K562 (cell line): ENCODE data around the gene RHOC. TPM values are rescaled to one million over a fixed set of nuclear protein-coding genes. Genes with fewer than 3 reads are reported as not detected.

ENCODE experiments used
- CBFA2T2 ChIP-seq: fragments of 450-650 bp; conservative IDR thresholded peaks from 2 replicates; pipeline ENCODE4 v1.6.1; 2017; ENCODE audit warnings: mild to moderate bottlenecking
- CHD4 ChIP-seq: fragments of 200-600 bp; sonication (generic); IDR thresholded peaks from 3 replicates; pipeline ENCODE4 v1.6.1; 2012; ENCODE audit warnings: low read depth, mild to moderate bottlenecking, mixed read lengths, low read length, inconsistent platforms; ENCODE audit not compliant: insufficient read depth, insufficient replicate concordance, poor library complexity, severe bottlenecking
- CTBP1 ChIP-seq: fragments of 450-650 bp; IDR thresholded peaks from 2 replicates; pipeline ENCODE4 v1.6.1; 2016; ENCODE audit warnings: borderline replicate concordance
- ELF2 ChIP-seq: fragments of 250-450 bp; sonication (Bioruptor Pico); IDR thresholded peaks from 2 replicates; pipeline ENCODE4 v1.5.0; 2021; ENCODE audit warnings: mild to moderate bottlenecking
- FOXM1 ChIP-seq, 2 experiments: fragments of 450-650 bp in 1 of 2; sonication (generic) in 1 of 2; formaldehyde crosslinking in 1 of 2; IDR thresholded peaks; 2 replicates each; pipeline versions ENCODE4 v1.6.1 to v1.9.0; 2017 to 2022; ENCODE audit warnings: low read depth in 2 of 2, mild to moderate bottlenecking in 2 of 2, missing genetic modification reagents in 1 of 2, moderate library complexity in 1 of 2
- RB1 ChIP-seq: fragments of 450-650 bp; IDR thresholded peaks from 2 replicates; pipeline ENCODE4 v1.6.1; 2017; ENCODE audit warnings: low read depth, mild to moderate bottlenecking
- RCOR1 ChIP-seq, 2 experiments: IDR thresholded peaks; 2 replicates each; pipeline ENCODE4 v1.6.1; 2012; ENCODE audit warnings: low read depth in 2 of 2, low read length in 2 of 2, borderline replicate concordance in 1 of 2, improper control_type of control experiment in 1 of 2
- SMARCB1 ChIP-seq: IDR thresholded peaks from 2 replicates; pipeline ENCODE4 v1.6.1; 2011; ENCODE audit warnings: improper control_type of control experiment, low read depth; ENCODE audit not compliant: insufficient read length
- SMC3 ChIP-seq: conservative IDR thresholded peaks from 2 replicates; pipeline ENCODE4 v1.6.1; 2011; ENCODE audit warnings: low read depth, low read length, improper control_type of control experiment; ENCODE audit not compliant: insufficient read depth
- SRSF9 ChIP-seq: fragments of 200-400 bp; formaldehyde crosslinking; IDR thresholded peaks from 2 replicates; pipeline ENCODE4 v1.6.1; 2017; ENCODE audit warnings: low read depth, low read length, borderline replicate concordance
- ZNF197 ChIP-seq: fragments of 200-800 bp; sonication (Bioruptor generic); IDR thresholded peaks from 2 replicates; pipeline ENCODE4 v1.6.1; 2016; ENCODE audit warnings: low read depth, missing genetic modification characterization, missing compliant biosample characterization
- ZNF41 ChIP-seq: fragments of 250-450 bp; sonication (Bioruptor Pico); conservative IDR thresholded peaks from 2 replicates; pipeline ENCODE4 v1.4.0; 2020; ENCODE audit warnings: mild to moderate bottlenecking
- ZNF717 ChIP-seq: fragments of 250-450 bp; sonication (Bioruptor Pico); IDR thresholded peaks from 2 replicates; pipeline ENCODE4 v1.5.0; 2021
- polyA plus RNA-seq, 8 experiments: library from polyadenylated mRNA; depleted of rRNA in 4 of 8; stranded (reverse) in 5 of 8; unstranded in 3 of 8; fragments of >200 nt; fragmentation: Nextera tagmentation in 2 of 8; fragmentation: Illumina TruSeq in 1 of 8; extraction: Ambion mirVana in 2 of 8; extraction: Trizol in 1 of 8; gene quantifications; 2 replicates each; pipeline versions ENCODE4 v1.2.1 to v1.2.3, GENCODE V29; 2011 to 2014; ENCODE audit warnings: inconsistent platforms in 1 of 8, missing spikeins in 1 of 8
- total RNA-seq, 7 experiments: library from RNA; depleted of rRNA in 6 of 7; stranded (reverse); fragments of >200 nt in 6 of 7; fragmentation: Illumina TruSeq in 2 of 7; extraction: Trizol in 2 of 7; gene quantifications; 2 replicates each; pipeline versions ENCODE4 v1.2.1 to v1.2.3, GENCODE V29; 2011 to 2021; ENCODE audit warnings: low replicate concordance in 1 of 7
- TF ChIP-seq, protein P1 (sequence below): fragments of 450-650 bp; IDR thresholded peaks from 2 replicates; pipeline ENCODE4 v1.6.1; 2016; ENCODE audit warnings: low read depth, mild to moderate bottlenecking, moderate library complexity
- TF ChIP-seq, protein P2 (sequence below), 2 experiments: fragments of 450-650 bp; conservative IDR thresholded peaks; 2 replicates each; pipeline ENCODE4 v1.6.1; 2017; ENCODE audit warnings: mild to moderate bottlenecking in 2 of 2, moderate library complexity in 2 of 2
- TF ChIP-seq, protein P3 (sequence below): fragments of 250-450 bp; sonication (Bioruptor Pico); IDR thresholded peaks from 2 replicates; pipeline ENCODE4 v1.9.0; 2021; ENCODE audit warnings: mild to moderate bottlenecking
- TF ChIP-seq, protein P4 (sequence below): sonication (generic); formaldehyde crosslinking; IDR thresholded peaks from 2 replicates; pipeline ENCODE4 v1.8.0; 2022; ENCODE audit warnings: missing genetic modification reagents, mild to moderate bottlenecking, moderate library complexity, borderline replicate concordance
- TF ChIP-seq, protein P5 (sequence below): fragments of 450-650 bp; formaldehyde crosslinking; IDR thresholded peaks from 2 replicates; pipeline ENCODE4 v1.4.0; 2020; ENCODE audit warnings: mild to moderate bottlenecking, moderate library complexity
- TF ChIP-seq, protein P6 (sequence below): fragments of 450-650 bp; IDR thresholded peaks from 2 replicates; pipeline ENCODE4 v1.6.1; 2016; ENCODE audit warnings: mild to moderate bottlenecking

RHOC gene
- total and polyA plus RNA-seq, 9 of the 15 experiments (the other 6 are each of a cell fraction or from before 2014, with no cell fraction given): 35.2 to 364 (median 204) TPM

DNA sequence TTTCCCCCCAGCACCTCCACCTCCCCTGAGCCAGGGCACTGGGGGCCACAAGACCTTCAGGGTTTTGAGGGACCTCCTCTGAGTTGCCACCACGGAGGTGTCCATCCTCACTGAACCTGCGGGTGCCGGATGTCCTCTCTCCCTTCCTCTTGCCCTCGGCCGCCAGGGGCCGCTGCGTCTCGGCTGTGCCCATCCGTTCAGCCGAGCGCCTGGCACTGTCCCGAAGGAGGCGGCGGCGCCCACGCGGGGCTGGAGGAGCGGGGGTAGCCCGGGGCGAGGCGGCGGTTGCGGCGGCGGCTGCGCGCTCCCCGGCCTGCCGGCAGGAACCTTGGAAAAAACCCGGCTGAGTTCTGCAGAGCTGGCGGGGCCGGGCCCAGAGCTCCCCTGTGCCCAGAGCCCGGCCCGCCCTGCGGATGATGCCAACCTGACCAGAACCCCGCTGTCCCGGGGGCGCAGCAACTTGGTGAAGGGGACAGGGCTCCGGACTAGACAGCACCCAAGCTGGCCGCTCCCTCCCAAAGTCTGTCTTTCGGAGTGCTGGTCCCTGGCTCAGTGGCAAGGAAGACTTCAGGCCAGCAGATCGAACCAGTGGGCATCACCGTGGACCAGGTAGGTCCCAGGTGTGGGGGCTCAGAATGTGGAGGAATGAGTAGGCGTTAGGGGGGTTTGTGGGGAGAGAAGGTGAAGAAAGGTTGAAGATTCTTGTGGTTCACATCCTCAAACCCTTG, 11.9 kb upstream of the RHOC start (continued):
- TF ChIP-seq, protein P1, sequence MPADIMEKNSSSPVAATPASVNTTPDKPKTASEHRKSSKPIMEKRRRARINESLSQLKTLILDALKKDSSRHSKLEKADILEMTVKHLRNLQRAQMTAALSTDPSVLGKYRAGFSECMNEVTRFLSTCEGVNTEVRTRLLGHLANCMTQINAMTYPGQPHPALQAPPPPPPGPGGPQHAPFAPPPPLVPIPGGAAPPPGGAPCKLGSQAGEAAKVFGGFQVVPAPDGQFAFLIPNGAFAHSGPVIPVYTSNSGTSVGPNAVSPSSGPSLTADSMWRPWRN: no peak
- no peak for TF ChIP-seq CBFA2T2
- TF ChIP-seq, protein P2, sequence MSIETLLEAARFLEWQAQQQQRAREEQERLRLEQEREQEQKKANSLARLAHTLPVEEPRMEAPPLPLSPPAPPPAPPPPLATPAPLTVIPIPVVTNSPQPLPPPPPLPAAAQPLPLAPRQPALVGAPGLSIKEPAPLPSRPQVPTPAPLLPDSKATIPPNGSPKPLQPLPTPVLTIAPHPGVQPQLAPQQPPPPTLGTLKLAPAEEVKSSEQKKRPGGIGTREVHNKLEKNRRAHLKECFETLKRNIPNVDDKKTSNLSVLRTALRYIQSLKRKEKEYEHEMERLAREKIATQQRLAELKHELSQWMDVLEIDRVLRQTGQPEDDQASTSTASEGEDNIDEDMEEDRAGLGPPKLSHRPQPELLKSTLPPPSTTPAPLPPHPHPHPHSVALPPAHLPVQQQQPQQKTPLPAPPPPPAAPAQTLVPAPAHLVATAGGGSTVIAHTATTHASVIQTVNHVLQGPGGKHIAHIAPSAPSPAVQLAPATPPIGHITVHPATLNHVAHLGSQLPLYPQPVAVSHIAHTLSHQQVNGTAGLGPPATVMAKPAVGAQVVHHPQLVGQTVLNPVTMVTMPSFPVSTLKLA (conservative IDR thresholded peaks at IDR 0.05): no peak
- TF ChIP-seq, protein P3, sequence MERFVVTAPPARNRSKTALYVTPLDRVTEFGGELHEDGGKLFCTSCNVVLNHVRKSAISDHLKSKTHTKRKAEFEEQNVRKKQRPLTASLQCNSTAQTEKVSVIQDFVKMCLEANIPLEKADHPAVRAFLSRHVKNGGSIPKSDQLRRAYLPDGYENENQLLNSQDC (CRISPR knock-in tag): no peak
- no peak for TF ChIP-seq ZNF717 (CRISPR knock-in tag)
- TF ChIP-seq ZNF41 (CRISPR knock-in tag): no peak
- peak; percentile 66 for TF ChIP-seq RB1
- TF ChIP-seq CHD4: no peak
- no peak for TF ChIP-seq SMARCB1
- TF ChIP-seq SMC3: peak; percentile 80
- peak; percentile 72; the same call in 1 of the 2 replicates for TF ChIP-seq CTBP1
- no peak for TF ChIP-seq FOXM1 (IDR thresholded peaks at IDR 0.05; ENCODE audit: low read depth)
- TF ChIP-seq FOXM1 (CRISPR knock-in tag; IDR thresholded peaks at IDR 0.05; ENCODE audit: low read depth): no peak
- TF ChIP-seq, protein P4, sequence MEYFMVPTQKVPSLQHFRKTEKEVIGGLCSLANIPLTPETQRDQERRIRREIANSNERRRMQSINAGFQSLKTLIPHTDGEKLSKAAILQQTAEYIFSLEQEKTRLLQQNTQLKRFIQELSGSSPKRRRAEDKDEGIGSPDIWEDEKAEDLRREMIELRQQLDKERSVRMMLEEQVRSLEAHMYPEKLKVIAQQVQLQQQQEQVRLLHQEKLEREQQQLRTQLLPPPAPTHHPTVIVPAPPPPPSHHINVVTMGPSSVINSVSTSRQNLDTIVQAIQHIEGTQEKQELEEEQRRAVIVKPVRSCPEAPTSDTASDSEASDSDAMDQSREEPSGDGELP (CRISPR knock-in tag): 0 out of 2 replicates have a peak, but pooled peaks have one; percentile 24
- TF ChIP-seq SRSF9: no peak
- TF ChIP-seq, protein P5, sequence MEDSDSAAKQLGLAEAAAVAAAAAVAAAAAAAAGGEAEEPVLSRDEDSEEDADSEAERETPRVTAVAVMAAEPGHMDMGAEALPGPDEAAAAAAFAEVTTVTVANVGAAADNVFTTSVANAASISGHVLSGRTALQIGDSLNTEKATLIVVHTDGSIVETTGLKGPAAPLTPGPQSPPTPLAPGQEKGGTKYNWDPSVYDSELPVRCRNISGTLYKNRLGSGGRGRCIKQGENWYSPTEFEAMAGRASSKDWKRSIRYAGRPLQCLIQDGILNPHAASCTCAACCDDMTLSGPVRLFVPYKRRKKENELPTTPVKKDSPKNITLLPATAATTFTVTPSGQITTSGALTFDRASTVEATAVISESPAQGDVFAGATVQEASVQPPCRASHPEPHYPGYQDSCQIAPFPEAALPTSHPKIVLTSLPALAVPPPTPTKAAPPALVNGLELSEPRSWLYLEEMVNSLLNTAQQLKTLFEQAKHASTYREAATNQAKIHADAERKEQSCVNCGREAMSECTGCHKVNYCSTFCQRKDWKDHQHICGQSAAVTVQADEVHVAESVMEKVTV (CRISPR knock-in tag): peak; percentile 47
- TF ChIP-seq RCOR1 (IDR thresholded peaks at IDR 0.05; ENCODE audit: borderline replicate concordance in 1 of 2, low read depth in 2 of 2, low read length in 2 of 2): peak in 1 of 2 experiments; percentile 75; a peak in 1 of 4 replicates
- TF ChIP-seq, protein P6, sequence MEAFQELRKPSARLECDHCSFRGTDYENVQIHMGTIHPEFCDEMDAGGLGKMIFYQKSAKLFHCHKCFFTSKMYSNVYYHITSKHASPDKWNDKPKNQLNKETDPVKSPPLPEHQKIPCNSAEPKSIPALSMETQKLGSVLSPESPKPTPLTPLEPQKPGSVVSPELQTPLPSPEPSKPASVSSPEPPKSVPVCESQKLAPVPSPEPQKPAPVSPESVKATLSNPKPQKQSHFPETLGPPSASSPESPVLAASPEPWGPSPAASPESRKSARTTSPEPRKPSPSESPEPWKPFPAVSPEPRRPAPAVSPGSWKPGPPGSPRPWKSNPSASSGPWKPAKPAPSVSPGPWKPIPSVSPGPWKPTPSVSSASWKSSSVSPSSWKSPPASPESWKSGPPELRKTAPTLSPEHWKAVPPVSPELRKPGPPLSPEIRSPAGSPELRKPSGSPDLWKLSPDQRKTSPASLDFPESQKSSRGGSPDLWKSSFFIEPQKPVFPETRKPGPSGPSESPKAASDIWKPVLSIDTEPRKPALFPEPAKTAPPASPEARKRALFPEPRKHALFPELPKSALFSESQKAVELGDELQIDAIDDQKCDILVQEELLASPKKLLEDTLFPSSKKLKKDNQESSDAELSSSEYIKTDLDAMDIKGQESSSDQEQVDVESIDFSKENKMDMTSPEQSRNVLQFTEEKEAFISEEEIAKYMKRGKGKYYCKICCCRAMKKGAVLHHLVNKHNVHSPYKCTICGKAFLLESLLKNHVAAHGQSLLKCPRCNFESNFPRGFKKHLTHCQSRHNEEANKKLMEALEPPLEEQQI: no peak
- TF ChIP-seq ELF2 (CRISPR knock-in tag): 0 out of 2 replicates have a peak, but pooled peaks have one; percentile 28
- TF ChIP-seq ZNF197: no peak
